Ovary (tissue), 9 donors: ENCODE measurements around the gene IGFBPL1. TPM values are rescaled to one million over a fixed set of nuclear protein-coding genes. Genes with fewer than 3 reads are reported as not detected.

Experiments
- DNase-seq, 5 donors: peaks; one replicate each; pipeline ENCODE4 v3.0.0-alpha.2; 2019 to 2020
- H3K27ac ChIP-seq, 2 donors: fragments of 200-600 bp; one replicate each; pipeline versions ENCODE4 v1.5.1 to v1.8.0; 2019 to 2022
- H3K27me3 ChIP-seq: fragments of 200-600 bp; one replicate; pipeline ENCODE4 v1.8.0; 2022
- H3K36me3 ChIP-seq: fragments of 200-600 bp; sonication (generic); one replicate; pipeline ENCODE4 v1.5.1; 2019
- H3K4me1 ChIP-seq: one replicate; pipeline ENCODE4 v1.8.1; 2013; ENCODE audit warnings: mild to moderate bottlenecking, moderate library complexity; ENCODE audit not compliant: insufficient read depth
- H3K4me3 ChIP-seq: fragments of 200-600 bp; sonication (generic); one replicate; pipeline ENCODE4 v1.5.1; 2017
- H3K9me3 ChIP-seq, 2 donors: fragments of 200-600 bp in 1 of 2; sonication (generic) in 1 of 2; one replicate each; pipeline versions ENCODE4 v1.5.1 to v1.8.1; 2013 to 2019; ENCODE audit warnings: mild to moderate bottlenecking in 1 of 2, moderate library complexity in 1 of 2
- CTCF ChIP-seq, 3 donors: fragments of 450-650 bp in 2 of 3; fragments of 200-600 bp in 1 of 3; IDR thresholded peaks; one replicate each; pipeline versions ENCODE4 v1.5.1 to v1.8.0; 2016 to 2022; ENCODE audit warnings: antibody characterized with exemption in 3 of 3, mild to moderate bottlenecking in 1 of 3
- EP300 ChIP-seq: sonication (generic); formaldehyde crosslinking; IDR thresholded peaks from one replicate; pipeline ENCODE4 v1.6.1; 2017; ENCODE audit warnings: antibody characterized with exemption
- POLR2A ChIP-seq: fragments of 450-650 bp; IDR thresholded peaks from one replicate; pipeline ENCODE4 v1.6.1; 2017; ENCODE audit warnings: antibody characterized with exemption, mild to moderate bottlenecking, moderate library complexity
- WGBS, 3 donors: extraction: QIAGEN DNeasy Blood & Tissue Kit in 1 of 3; methylation state at CpG; one replicate each; pipeline versions ENCODE4 v1.1.5 to v1.1.7; 2013 to 2017; 5-methylcytosine and 5-hydroxymethylcytosine counted together
- intact Hi-C, 4 donors: fragments of 100-400 bp; cut with DNase I; formaldehyde crosslinking; loops; one replicate each; pipeline versions ENCODE4 v1.11.0 to v1.15.1; 2022 to 2023
- polyA plus RNA-seq, 2 donors: library from polyadenylated mRNA; stranded (reverse); fragments of 200-250 nt in 1 of 2; fragments of 350-450 nt in 1 of 2; fragmentation: Illumina TruSeq in 1 of 2; extraction: RNeasy Lipid Tissue Mini Kit (QIAGEN cat#74804) in 1 of 2; gene quantifications; one replicate each; pipeline ENCODE4 v1.2.3, GENCODE V29; 2013 to 2014
- total RNA-seq, 7 donors: library from RNA; depleted of rRNA in 2 of 7; stranded (reverse); fragments of >200 nt in 2 of 7; fragmentation: NEBNext Ultra II Directional in 3 of 7; extraction: Animal tissue kit (Norgen Biotek cat#: 25700) in 3 of 7; gene quantifications; one replicate each; pipeline versions ENCODE4 v1.1.0 to v1.2.4, GENCODE V29; 2016 to 2023
- donor health status: DM: no; HTN: no; CAD: no; lungs with moderate emphysema.
- donor health status: DM: no; HTN: no; CAD: no.
- donor health status: Bipolar disorder and iron deficiency.
- donor health status: DM: yes; HTN: yes; CAD: no.
- donor health status: DM: no; HTN: no; CAD: no.
- donor health status: DM: yes; HTN: yes; CAD: no.

The IGFBPL1 gene
- total and polyA plus RNA-seq, 9 donors = 0.28 to 0.42 (median 0.31) TPM; not detected in 6

GRCh38 chr9:38357350-38358114, 66.7 kb downstream of the IGFBPL1 start:
- no peak for TF ChIP-seq EP300
- no peak for TF ChIP-seq CTCF (IDR thresholded peaks at IDR 0.05)
- TF ChIP-seq POLR2A = no peak
- Histone ChIP-seq H3K4me3 (no peak overlapping the region), H3K27me3 (no peaks in the 10 kb centered on the region), H3K4me1 (peaks cover 2% of the 10 kb centered on the region), H3K36me3 (no peaks in the 10 kb centered on the region), H3K9me3 (no peaks in the 10 kb centered on the region), H3K27ac (no peak overlapping the region)
- no peak for DNase-seq
- intact Hi-C loops = loop anchor here in 1 of 4 donors (10.0 kb wide), 1 partner anchor 203 kb away; no protein-coding TSS in a partner anchor
- WGBS, 3 donors = 73% methylated on average over 5 of the region's 5 CpGs

- Histone ChIP-seq H3K27me3 (no peaks in the 10 kb centered on the region), H3K9me3 (no peaks in the 10 kb centered on the region), H3K36me3 (no peaks in the 10 kb centered on the region), H3K4me3 (no peak overlapping the region), H3K4me1 (peaks cover 2% of the 10 kb centered on the region), H3K27ac (no peak overlapping the region)
- no peak for TF ChIP-seq POLR2A
- TF ChIP-seq EP300 = no peak
- no peak for TF ChIP-seq CTCF (IDR thresholded peaks at IDR 0.05)
- no peak for DNase-seq
- intact Hi-C loops = loop anchor here in 1 of 4 donors (10.0 kb wide), 1 partner anchor 202 kb away; no protein-coding TSS in a partner anchor
- WGBS, 3 donors = 65 to 83% (median 80%) methylated on average over 5 of the region's 5 CpGs
Observed at GRCh38 chr9:38356851-38357250, 67.4 kb downstream of the IGFBPL1 start.

Other genes with a start within 250 kb of the IGFBPL1 start
- gene ALDH1B1, start 31.8 kb downstream of the IGFBPL1 start, total RNA-seq = 10 to 100 TPM in 6 of 7 donors, 1 to 10 TPM in 1; 7.9 to 47.2 (median 24.3) TPM
- 10 to 100 TPM; 11.8 to 45.4 TPM for gene ALDH1B1, start 31.8 kb downstream of the IGFBPL1 start, polyA plus RNA-seq
- gene ANKRD18A, start 196.1 kb upstream of the IGFBPL1 start, total RNA-seq = 1 to 10 TPM in 3 of 7 donors, under 1 TPM in 3, not detected in 1; 0.12 to 2.3 (median 0.89) TPM
- under 1 TPM; 0.06 to 0.23 TPM for gene ANKRD18A, start 196.1 kb upstream of the IGFBPL1 start, polyA plus RNA-seq